ENCODE results near the gene SLC45A2.

SLC45A2 gene

DNA sequence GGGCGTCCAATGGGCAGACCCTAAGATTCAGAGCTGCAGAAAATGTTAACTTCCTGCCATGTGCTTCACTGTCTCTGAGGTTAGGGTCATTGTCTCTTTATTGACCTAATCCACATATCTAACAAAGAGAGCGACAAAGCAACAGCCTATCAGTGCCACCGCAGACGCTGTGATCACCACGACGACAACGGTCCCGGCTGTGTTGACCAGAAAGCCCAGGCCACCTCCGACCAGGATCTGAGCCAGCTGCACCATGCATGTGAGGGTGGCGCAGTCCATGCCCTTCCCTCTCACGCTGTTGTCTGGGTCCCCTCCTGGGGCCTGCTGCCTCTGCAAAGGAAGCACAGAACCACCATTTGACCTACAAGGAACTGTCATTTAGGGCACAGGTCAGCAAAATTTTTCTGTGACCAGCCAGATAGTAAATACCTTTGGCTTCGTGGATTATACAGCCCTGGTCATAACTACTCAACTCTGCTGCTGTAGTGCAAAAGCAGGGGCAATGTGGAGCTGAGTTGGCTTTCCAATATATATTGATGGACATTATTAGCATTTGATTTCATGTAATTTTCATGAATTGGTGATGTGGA, 39.9 kb downstream of the SLC45A2 start:
- H3K27ac ChIP-seq, result no peak overlapping the region
- no peaks in the 10 kb centered on the region for H3K36me3 ChIP-seq
- TF ChIP-seq, protein P1, sequence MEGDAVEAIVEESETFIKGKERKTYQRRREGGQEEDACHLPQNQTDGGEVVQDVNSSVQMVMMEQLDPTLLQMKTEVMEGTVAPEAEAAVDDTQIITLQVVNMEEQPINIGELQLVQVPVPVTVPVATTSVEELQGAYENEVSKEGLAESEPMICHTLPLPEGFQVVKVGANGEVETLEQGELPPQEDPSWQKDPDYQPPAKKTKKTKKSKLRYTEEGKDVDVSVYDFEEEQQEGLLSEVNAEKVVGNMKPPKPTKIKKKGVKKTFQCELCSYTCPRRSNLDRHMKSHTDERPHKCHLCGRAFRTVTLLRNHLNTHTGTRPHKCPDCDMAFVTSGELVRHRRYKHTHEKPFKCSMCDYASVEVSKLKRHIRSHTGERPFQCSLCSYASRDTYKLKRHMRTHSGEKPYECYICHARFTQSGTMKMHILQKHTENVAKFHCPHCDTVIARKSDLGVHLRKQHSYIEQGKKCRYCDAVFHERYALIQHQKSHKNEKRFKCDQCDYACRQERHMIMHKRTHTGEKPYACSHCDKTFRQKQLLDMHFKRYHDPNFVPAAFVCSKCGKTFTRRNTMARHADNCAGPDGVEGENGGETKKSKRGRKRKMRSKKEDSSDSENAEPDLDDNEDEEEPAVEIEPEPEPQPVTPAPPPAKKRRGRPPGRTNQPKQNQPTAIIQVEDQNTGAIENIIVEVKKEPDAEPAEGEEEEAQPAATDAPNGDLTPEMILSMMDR (IDR thresholded peaks at IDR 0.05), result no peak
- H3K9me3 ChIP-seq, result no peaks in the 10 kb centered on the region
- H3K4me3 ChIP-seq (ENCODE audit: low read depth in 1 of 2, low read length in 1 of 2), result no peak overlapping the region
- H3K27me3 ChIP-seq, result peaks cover 95% of the 10 kb centered on the region
- H3K4me1 ChIP-seq (ENCODE audit: control insufficient read depth in 1 of 2, insufficient read depth in 1 of 2, low read depth in 1 of 2, low read length in 1 of 2), result no peaks in the 10 kb centered on the region

DNA sequence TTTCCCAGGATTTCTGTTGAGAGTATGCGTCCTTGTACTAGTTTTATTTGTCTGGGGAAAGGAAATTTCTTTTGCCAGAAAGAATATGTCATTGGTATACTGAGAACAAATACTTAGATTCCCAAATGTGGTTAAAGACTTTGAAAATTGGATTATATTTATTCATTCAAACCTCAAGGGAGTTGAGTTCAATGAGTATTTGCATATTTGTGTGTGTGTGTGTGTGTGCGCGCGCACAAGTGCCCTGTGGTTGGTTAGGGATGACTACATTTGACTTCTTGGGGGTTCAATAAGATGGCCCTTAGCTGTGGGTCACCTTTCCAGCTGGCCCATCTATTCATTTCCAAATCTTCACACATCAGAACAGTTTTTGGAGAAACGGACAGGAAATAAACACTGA, 43.4 kb downstream of the SLC45A2 start:
- no peak overlapping the region for H3K27ac ChIP-seq
- TF ChIP-seq, protein P1 (IDR thresholded peaks at IDR 0.05), result no peak

DNA sequence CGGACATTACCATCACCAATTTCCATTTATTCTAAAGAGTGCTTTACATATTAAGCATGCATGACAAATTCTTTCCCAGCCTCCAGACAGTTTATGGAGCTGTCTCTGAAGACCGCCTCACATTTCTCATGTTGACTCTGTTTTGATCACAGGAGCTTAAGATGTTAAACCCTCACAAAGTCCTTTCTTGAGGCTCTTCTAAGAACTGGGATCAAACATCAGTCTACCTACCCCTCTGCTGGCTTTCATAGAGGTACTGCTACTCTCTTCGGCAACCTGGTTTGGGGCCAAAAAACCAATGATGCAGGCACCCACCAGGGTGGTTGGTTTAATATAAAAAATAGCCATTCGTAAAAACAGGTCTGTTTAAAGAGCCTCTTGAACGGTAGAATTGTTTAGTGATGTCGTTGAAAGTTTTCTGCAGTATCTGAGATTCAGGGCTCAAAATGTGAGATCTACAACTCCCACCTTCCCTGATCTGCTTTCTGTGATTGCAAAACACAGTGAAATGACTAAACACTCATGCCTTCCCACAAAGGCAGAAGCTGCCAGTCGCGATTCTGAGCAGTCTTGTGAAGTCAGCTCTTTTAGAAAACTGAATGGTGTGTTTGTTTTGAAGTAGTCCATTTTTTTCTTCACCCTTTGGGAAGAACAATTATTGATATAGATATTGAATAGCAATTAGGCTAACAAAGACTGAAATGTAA, 44.8 kb downstream of the SLC45A2 start:
- Histone ChIP-seq H3K27me3 (peaks cover 97% of the 10 kb centered on the region), H3K9me3 (no peaks in the 10 kb centered on the region), H3K4me3 (ENCODE audit: low read depth in 1 of 2, low read length in 1 of 2) (no peak overlapping the region), H3K27ac (no peak overlapping the region), H3K36me3 (no peaks in the 10 kb centered on the region), H3K4me1 (ENCODE audit: control insufficient read depth in 1 of 2, insufficient read depth in 1 of 2, low read depth in 1 of 2, low read length in 1 of 2) (peaks cover 0 to 7% of the 10 kb centered on the region in 2 experiments)
- TF ChIP-seq, protein P1 (IDR thresholded peaks at IDR 0.05), result no peak

More for the DNA sequence above, 43.4 kb downstream of the SLC45A2 start:
- Histone ChIP-seq H3K36me3 (no peaks in the 10 kb centered on the region), H3K9me3 (no peaks in the 10 kb centered on the region), H3K4me3 (ENCODE audit: low read depth in 1 of 2, low read length in 1 of 2) (no peak overlapping the region), H3K27me3 (peaks cover 96% of the 10 kb centered on the region), H3K4me1 (ENCODE audit: control insufficient read depth in 1 of 2, insufficient read depth in 1 of 2, low read depth in 1 of 2, low read length in 1 of 2) (peaks cover 0 to 7% of the 10 kb centered on the region in 2 experiments)

GRCh38 chr5:33938881-33939280, 45.6 kb downstream of the SLC45A2 start:
- Histone ChIP-seq H3K36me3 (no peaks in the 10 kb centered on the region), H3K27me3 (peaks cover 97% of the 10 kb centered on the region), H3K27ac (no peak overlapping the region), H3K4me3 (ENCODE audit: low read depth in 1 of 2, low read length in 1 of 2) (no peak overlapping the region), H3K9me3 (no peaks in the 10 kb centered on the region), H3K4me1 (ENCODE audit: control insufficient read depth in 1 of 2, insufficient read depth in 1 of 2, low read depth in 1 of 2, low read length in 1 of 2) (peaks cover 0 to 7% of the 10 kb centered on the region in 2 experiments)
- TF ChIP-seq, protein P1 (IDR thresholded peaks at IDR 0.05), result no peak

GRCh38 chr5:33938507-33938796, 46.0 kb downstream of the SLC45A2 start:
- Histone ChIP-seq H3K4me3 (ENCODE audit: low read depth in 1 of 2, low read length in 1 of 2) (no peak overlapping the region), H3K9me3 (no peaks in the 10 kb centered on the region), H3K27me3 (peaks cover 100% of the 10 kb centered on the region)

More at GRCh38 chr5:33938507-33938796, 46.0 kb downstream of the SLC45A2 start:
- H3K4me1 ChIP-seq (ENCODE audit: control insufficient read depth in 1 of 2, insufficient read depth in 1 of 2, low read depth in 1 of 2, low read length in 1 of 2), result peaks cover 0 to 7% of the 10 kb centered on the region in 2 experiments
- TF ChIP-seq, protein P1 (IDR thresholded peaks at IDR 0.05), result no peak
- no peak overlapping the region for H3K27ac ChIP-seq
- H3K36me3 ChIP-seq, result no peaks in the 10 kb centered on the region
